Stimulated activated CD8-positive, alpha-beta memory T cell treated with anti-CD3 and anti-CD28 coated beads, Interleukin-12 subunit alpha, Interleukin-12 subunit beta, amount 100 ng/mL, for 24 hours (primary cell): ENCODE results near the gene LMNTD2.

ENCODE experiments used
- DNase-seq: peaks from one replicate; pipeline ENCODE4 v3.0.0-alpha.2; 2020; ENCODE audit errors: extremely low read depth

Gene LMNTD2

GRCh38 chr11:568306-569157, 8.0 kb upstream of the LMNTD2 start:
- peak; percentile 82 for DNase-seq

- no peak for DNase-seq
Observed at GRCh38 chr11:567629-568292, 7.2 kb upstream of the LMNTD2 start.

GRCh38 chr11:567011-567628, 6.6 kb upstream of the LMNTD2 start:
- DNase-seq, result no peak

- DNase-seq, result no peak
Observed at GRCh38 chr11:565921-566509, 5.5 kb upstream of the LMNTD2 start.

GRCh38 chr11:563812-564578, 3.5 kb upstream of the LMNTD2 start:
- no peak for DNase-seq

GRCh38 chr11:563066-563811, 2.7 kb upstream of the LMNTD2 start:
- DNase-seq, result no peak

GRCh38 chr11:562046-562645, 1.6 kb upstream of the LMNTD2 start:
- no peak for DNase-seq

- no peak for DNase-seq
Observed at GRCh38 chr11:561148-562003, 838 bp upstream of the LMNTD2 start.

- DNase-seq, result no peak
Observed at GRCh38 chr11:559712-560304, 730 bp downstream of the LMNTD2 start.

- no peak for DNase-seq
Observed at GRCh38 chr11:559020-559620, 1.4 kb downstream of the LMNTD2 start.

- no peak for DNase-seq
Observed at GRCh38 chr11:558503-558902, 2.0 kb downstream of the LMNTD2 start.

GRCh38 chr11:557328-558132, 3.0 kb downstream of the LMNTD2 start:
- DNase-seq, result no peak

GRCh38 chr11:556662-557256, 3.8 kb downstream of the LMNTD2 start:
- no peak for DNase-seq

GRCh38 chr11:555780-556661, 4.5 kb downstream of the LMNTD2 start:
- no peak for DNase-seq

- DNase-seq, result no peak
Observed at GRCh38 chr11:555227-555779, 5.2 kb downstream of the LMNTD2 start.
